ENCODE data around the gene SLU7.

Gene SLU7

GRCh38 chr5:160371294-160371693, 47.6 kb downstream of the SLU7 start:
- no peaks in the 10 kb centered on the region for H3K36me3 ChIP-seq (ENCODE audit: control insufficient read depth in 4 of 4, insufficient read depth in 4 of 4, low read length in 3 of 4)
- no peak for DNase-seq
- H3K4me3 ChIP-seq (ENCODE audit: control insufficient read depth in 1 of 7, extremely low read depth in 1 of 7, insufficient read depth in 4 of 7, low read depth in 2 of 7, low read length in 6 of 7) = no peak overlapping the region
- ChIA-PET CTCF (interaction anchor here (0.6 to 1.1 kb wide), 3 partner anchors 8 to 346 kb away, joined by 3 to 4 read pairs (median 3); no protein-coding TSS in a partner anchor), POLR2A (no interaction called here)
- no peak overlapping the region for H3K27ac ChIP-seq (ENCODE audit: insufficient read depth in 1 of 2, low read depth in 1 of 2, low read length in 2 of 2, poor library complexity in 1 of 2, severe bottlenecking in 2 of 2)
- H3K27me3 ChIP-seq (replicated peaks in 2 of 5; ENCODE audit: control insufficient read depth in 4 of 5, insufficient read depth in 5 of 5, low read length in 4 of 5) = peaks cover 2 to 35% (median 29%) of the 10 kb centered on the region in 5 experiments
- H3K9me3 ChIP-seq (ENCODE audit: control extremely low read depth in 1 of 5, control insufficient read depth in 4 of 5, insufficient read depth in 2 of 5, low read depth in 1 of 5, low read length in 4 of 5) = no peaks in the 10 kb centered on the region
- peaks cover 4 to 12% (median 9%) of the 10 kb centered on the region in 4 experiments for H3K4me1 ChIP-seq (ENCODE audit: control extremely low read depth in 1 of 4, control insufficient read depth in 4 of 4, insufficient read depth in 4 of 4, low read length in 3 of 4)

- WGBS (ENCODE audit: insufficient coverage) = 71% methylated on average over 12 of the region's 12 CpGs
- Histone ChIP-seq H3K9me3 (ENCODE audit: control extremely low read depth in 1 of 5, control insufficient read depth in 4 of 5, insufficient read depth in 2 of 5, low read depth in 1 of 5, low read length in 4 of 5) (no peaks in the 10 kb centered on the region), H3K4me3 (ENCODE audit: control insufficient read depth in 1 of 7, extremely low read depth in 1 of 7, insufficient read depth in 4 of 7, low read depth in 2 of 7, low read length in 6 of 7) (peak overlapping the region in 4 of 7 experiments; percentile 38 to 71 (median 64)), H3K27ac (ENCODE audit: insufficient read depth in 1 of 2, low read depth in 1 of 2, low read length in 2 of 2, poor library complexity in 1 of 2, severe bottlenecking in 2 of 2) (no peak overlapping the region), H3K36me3 (ENCODE audit: control insufficient read depth in 4 of 4, insufficient read depth in 4 of 4, low read length in 3 of 4) (no peaks in the 10 kb centered on the region), H3K27me3 (replicated peaks in 2 of 5; ENCODE audit: control insufficient read depth in 4 of 5, insufficient read depth in 5 of 5, low read length in 4 of 5) (peaks cover 0 to 35% (median 27%) of the 10 kb centered on the region in 5 experiments), H3K4me1 (ENCODE audit: control extremely low read depth in 1 of 4, control insufficient read depth in 4 of 4, insufficient read depth in 4 of 4, low read length in 3 of 4) (peaks cover 4 to 12% (median 9%) of the 10 kb centered on the region in 4 experiments)
- POLR2A ChIA-PET = interaction anchor here (0.9 kb wide), 1 partner anchor 23 kb away, joined by 3 read pairs; no protein-coding TSS in a partner anchor
- CTCF ChIA-PET = interaction anchor here (1.1 to 1.4 kb wide), 3 partner anchors 8 to 345 kb away, joined by 3 to 4 read pairs (median 3); no protein-coding TSS in a partner anchor
- DNase-seq = peak in 2 of 3 donors; percentile 24 to 39
Observed at GRCh38 chr5:160370713-160371034, 48.2 kb downstream of the SLU7 start.

- H3K4me1 ChIP-seq (ENCODE audit: control extremely low read depth in 1 of 4, control insufficient read depth in 4 of 4, insufficient read depth in 4 of 4, low read length in 3 of 4) = peaks cover 4 to 12% (median 9%) of the 10 kb centered on the region in 4 experiments
- no peak within 1 kb of the TSS for H3K27ac ChIP-seq (ENCODE audit: insufficient read depth in 1 of 2, low read depth in 1 of 2, low read length in 2 of 2, poor library complexity in 1 of 2, severe bottlenecking in 2 of 2)
- ChIA-PET POLR2A (interaction anchor here (0.9 kb wide), 1 partner anchor 23 kb away, joined by 3 read pairs; no protein-coding TSS in a partner anchor), CTCF (interaction anchor here (1.0 to 1.4 kb wide), 2 partner anchors 10 to 23 kb away, joined by 3 read pairs; no protein-coding TSS in a partner anchor)
- no peaks in the 10 kb centered on the region for H3K36me3 ChIP-seq (ENCODE audit: control insufficient read depth in 4 of 4, insufficient read depth in 4 of 4, low read length in 3 of 4)
- 5% methylated on average over 30 of the region's 45 CpGs for WGBS (ENCODE audit: insufficient coverage)
- peak in 2 of 3 donors; percentile 39 to 59 for DNase-seq
- peak within 1 kb of the TSS; percentile 37 to 71 (median 59) for H3K4me3 ChIP-seq (ENCODE audit: control insufficient read depth in 1 of 7, extremely low read depth in 1 of 7, insufficient read depth in 4 of 7, low read depth in 2 of 7, low read length in 6 of 7)
- H3K27me3 ChIP-seq (replicated peaks in 2 of 5; ENCODE audit: control insufficient read depth in 4 of 5, insufficient read depth in 5 of 5, low read length in 4 of 5) = peaks cover 0 to 34% (median 26%) of the 10 kb centered on the region in 5 experiments
- no peaks in the 10 kb centered on the region for H3K9me3 ChIP-seq (ENCODE audit: control extremely low read depth in 1 of 5, control insufficient read depth in 4 of 5, insufficient read depth in 2 of 5, low read depth in 1 of 5, low read length in 4 of 5)
Observed at GRCh38 chr5:160369990-160370712, 48.7 kb downstream of the SLU7 start, which contains the start of gene C1QTNF2. C1QTNF2 (minus strand) TSS chr5:160370626; CDS start chr5:160355011, 15,615 bp downstream.

GRCh38 chr5:160367885-160368284, 51.0 kb downstream of the SLU7 start:
- CTCF ChIA-PET = interaction anchor here (1.8 to 3.4 kb wide), 2 partner anchors 10 to 22 kb away, joined by 4 to 12 read pairs; no protein-coding TSS in a partner anchor
- no peak for DNase-seq
- H3K4me1 ChIP-seq (ENCODE audit: control extremely low read depth in 1 of 4, control insufficient read depth in 4 of 4, insufficient read depth in 4 of 4, low read length in 3 of 4) = peaks cover 4 to 12% (median 9%) of the 10 kb centered on the region in 4 experiments
- no peaks in the 10 kb centered on the region for H3K9me3 ChIP-seq (ENCODE audit: control extremely low read depth in 1 of 5, control insufficient read depth in 4 of 5, insufficient read depth in 2 of 5, low read depth in 1 of 5, low read length in 4 of 5)
- no peak overlapping the region for H3K4me3 ChIP-seq (ENCODE audit: control insufficient read depth in 1 of 7, extremely low read depth in 1 of 7, insufficient read depth in 4 of 7, low read depth in 2 of 7, low read length in 6 of 7)
- POLR2A ChIA-PET = interaction anchor here (0.6 kb wide), 1 partner anchor 10 kb away, joined by 3 read pairs; no protein-coding TSS in a partner anchor
- H3K27me3 ChIP-seq (replicated peaks in 2 of 5; ENCODE audit: control insufficient read depth in 4 of 5, insufficient read depth in 5 of 5, low read length in 4 of 5) = peaks cover 0 to 28% (median 21%) of the 10 kb centered on the region in 5 experiments
- WGBS (ENCODE audit: insufficient coverage) = 94% methylated on average over 3 of the region's 3 CpGs
- H3K27ac ChIP-seq (ENCODE audit: insufficient read depth in 1 of 2, low read depth in 1 of 2, low read length in 2 of 2, poor library complexity in 1 of 2, severe bottlenecking in 2 of 2) = no peak overlapping the region
- H3K36me3 ChIP-seq (ENCODE audit: control insufficient read depth in 4 of 4, insufficient read depth in 4 of 4, low read length in 3 of 4) = no peaks in the 10 kb centered on the region

- H3K9me3 ChIP-seq (ENCODE audit: control extremely low read depth in 1 of 5, control insufficient read depth in 4 of 5, insufficient read depth in 2 of 5, low read depth in 1 of 5, low read length in 4 of 5) = no peaks in the 10 kb centered on the region
- CTCF ChIA-PET = interaction anchor here (1.3 to 3.4 kb wide), 3 partner anchors 11 to 168 kb away, joined by 3 to 12 read pairs (median 4); no protein-coding TSS in a partner anchor
- WGBS (ENCODE audit: insufficient coverage) = 100% methylated on average over 2 of the region's 2 CpGs
- H3K27ac ChIP-seq (ENCODE audit: insufficient read depth in 1 of 2, low read depth in 1 of 2, low read length in 2 of 2, poor library complexity in 1 of 2, severe bottlenecking in 2 of 2) = no peak overlapping the region
- H3K4me1 ChIP-seq (ENCODE audit: control extremely low read depth in 1 of 4, control insufficient read depth in 4 of 4, insufficient read depth in 4 of 4, low read length in 3 of 4) = peaks cover 4 to 12% (median 9%) of the 10 kb centered on the region in 4 experiments
- H3K4me3 ChIP-seq (ENCODE audit: control insufficient read depth in 1 of 7, extremely low read depth in 1 of 7, insufficient read depth in 4 of 7, low read depth in 2 of 7, low read length in 6 of 7) = no peak overlapping the region
- peaks cover 0 to 28% (median 18%) of the 10 kb centered on the region in 5 experiments for H3K27me3 ChIP-seq (replicated peaks in 2 of 5; ENCODE audit: control insufficient read depth in 4 of 5, insufficient read depth in 5 of 5, low read length in 4 of 5)
- DNase-seq = no peak
- no peaks in the 10 kb centered on the region for H3K36me3 ChIP-seq (ENCODE audit: control insufficient read depth in 4 of 4, insufficient read depth in 4 of 4, low read length in 3 of 4)
- POLR2A ChIA-PET = no interaction called here
Observed at GRCh38 chr5:160367261-160367660, 51.6 kb downstream of the SLU7 start.

- H3K27ac ChIP-seq (ENCODE audit: insufficient read depth in 1 of 2, low read depth in 1 of 2, low read length in 2 of 2, poor library complexity in 1 of 2, severe bottlenecking in 2 of 2) = no peak overlapping the region
- no peak for DNase-seq
- 94% methylated on average over 2 of the region's 2 CpGs for WGBS (ENCODE audit: insufficient coverage)
- ChIA-PET POLR2A (interaction anchor here (0.6 kb wide), 1 partner anchor 124 kb away, joined by 3 read pairs; no protein-coding TSS in a partner anchor), CTCF (interaction anchor here (1.3 to 3.4 kb wide), 4 partner anchors 13 to 167 kb away, joined by 3 to 12 read pairs (median 4); no protein-coding TSS in a partner anchor)
- no peaks in the 10 kb centered on the region for H3K36me3 ChIP-seq (ENCODE audit: control insufficient read depth in 4 of 4, insufficient read depth in 4 of 4, low read length in 3 of 4)
- peaks cover 4 to 12% (median 9%) of the 10 kb centered on the region in 4 experiments for H3K4me1 ChIP-seq (ENCODE audit: control extremely low read depth in 1 of 4, control insufficient read depth in 4 of 4, insufficient read depth in 4 of 4, low read length in 3 of 4)
- H3K4me3 ChIP-seq (ENCODE audit: control insufficient read depth in 1 of 7, extremely low read depth in 1 of 7, insufficient read depth in 4 of 7, low read depth in 2 of 7, low read length in 6 of 7) = no peak overlapping the region
- H3K9me3 ChIP-seq (ENCODE audit: control extremely low read depth in 1 of 5, control insufficient read depth in 4 of 5, insufficient read depth in 2 of 5, low read depth in 1 of 5, low read length in 4 of 5) = no peaks in the 10 kb centered on the region
- peaks cover 0 to 28% (median 16%) of the 10 kb centered on the region in 5 experiments for H3K27me3 ChIP-seq (replicated peaks in 2 of 5; ENCODE audit: control insufficient read depth in 4 of 5, insufficient read depth in 5 of 5, low read length in 4 of 5)
Observed at GRCh38 chr5:160366230-160366629, 52.7 kb downstream of the SLU7 start.
